ENCODE measurements around the gene GNMT.
A peak's percentile ranks its signal among the peaks of the same experiment; 100 is the strongest.

Gene GNMT

DNA sequence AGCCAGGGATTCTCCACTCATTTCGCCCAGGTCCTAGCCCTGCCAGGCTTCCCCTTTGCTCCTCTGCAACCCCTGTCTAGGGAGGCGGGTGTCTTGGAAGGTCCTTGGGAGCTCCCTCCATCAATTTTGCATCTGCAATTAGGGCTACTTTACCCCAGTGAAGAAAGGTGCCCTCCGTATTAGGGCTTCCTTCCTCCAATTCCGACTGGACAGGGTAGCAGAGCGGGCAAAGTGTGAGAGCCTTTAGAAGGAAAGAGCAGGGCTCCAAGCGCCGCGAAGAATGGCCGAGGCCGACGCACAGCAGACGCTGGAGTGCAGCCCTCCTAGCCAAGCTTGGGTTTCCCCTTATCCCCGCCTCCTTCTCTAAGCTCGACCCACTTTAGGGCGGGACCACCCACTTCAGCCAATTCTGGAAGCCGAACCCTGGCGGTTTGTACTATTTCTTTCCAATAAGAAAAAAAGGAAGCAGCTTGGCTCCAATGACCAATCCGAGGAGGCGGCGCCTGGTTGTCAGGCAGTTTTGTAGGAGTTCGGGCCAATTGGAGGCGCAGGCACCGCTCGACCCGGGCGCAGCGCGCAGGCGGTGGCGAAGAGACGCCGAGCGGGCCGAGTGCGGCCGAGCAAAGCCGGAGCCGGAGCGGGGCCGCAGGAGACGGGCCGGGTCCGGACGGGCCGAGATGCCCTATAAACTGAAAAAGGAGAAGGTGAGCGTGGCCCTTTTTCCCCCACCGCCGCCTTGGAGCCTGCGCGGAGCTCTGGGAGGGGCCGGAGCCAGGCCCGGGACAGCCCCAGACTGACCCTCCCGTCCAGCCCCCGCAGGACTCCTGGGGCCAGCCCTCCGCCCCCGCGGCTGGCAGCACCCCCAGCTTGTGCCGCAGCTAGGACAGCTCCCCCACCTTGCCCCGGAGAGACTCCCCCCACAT lies 23.7 kb downstream of the GNMT start, which contains the start of gene PPP2R5D:
TSS of gene PPP2R5D (plus strand) at position 570 of the 923 bp plus-strand sequence. CDS start at position 678, 108 bp downstream.
- ChIA-PET POLR2A (interaction anchor here (0.5 to 1.9 kb wide), 16 partner anchors 9 to 518 kb away, joined by 3 to 13 read pairs (median 4); partner anchors contain the start of genes CNPY3, CUL7, KLHDC3 and PTK7), CTCF (interaction anchor here (0.9 to 1.8 kb wide), 6 partner anchors 10 to 188 kb away, joined by 3 to 9 read pairs (median 4); no protein-coding TSS in a partner anchor)
- peak within 1 kb of the TSS; percentile 77 for H3K4me3 ChIP-seq (ENCODE audit: low read depth, low read length)
- peak; percentile 93 for DNase-seq (ENCODE audit: low read depth, low spot score)
- TF ChIP-seq, protein P1, sequence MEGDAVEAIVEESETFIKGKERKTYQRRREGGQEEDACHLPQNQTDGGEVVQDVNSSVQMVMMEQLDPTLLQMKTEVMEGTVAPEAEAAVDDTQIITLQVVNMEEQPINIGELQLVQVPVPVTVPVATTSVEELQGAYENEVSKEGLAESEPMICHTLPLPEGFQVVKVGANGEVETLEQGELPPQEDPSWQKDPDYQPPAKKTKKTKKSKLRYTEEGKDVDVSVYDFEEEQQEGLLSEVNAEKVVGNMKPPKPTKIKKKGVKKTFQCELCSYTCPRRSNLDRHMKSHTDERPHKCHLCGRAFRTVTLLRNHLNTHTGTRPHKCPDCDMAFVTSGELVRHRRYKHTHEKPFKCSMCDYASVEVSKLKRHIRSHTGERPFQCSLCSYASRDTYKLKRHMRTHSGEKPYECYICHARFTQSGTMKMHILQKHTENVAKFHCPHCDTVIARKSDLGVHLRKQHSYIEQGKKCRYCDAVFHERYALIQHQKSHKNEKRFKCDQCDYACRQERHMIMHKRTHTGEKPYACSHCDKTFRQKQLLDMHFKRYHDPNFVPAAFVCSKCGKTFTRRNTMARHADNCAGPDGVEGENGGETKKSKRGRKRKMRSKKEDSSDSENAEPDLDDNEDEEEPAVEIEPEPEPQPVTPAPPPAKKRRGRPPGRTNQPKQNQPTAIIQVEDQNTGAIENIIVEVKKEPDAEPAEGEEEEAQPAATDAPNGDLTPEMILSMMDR (IDR thresholded peaks at IDR 0.05; ENCODE audit: insufficient read depth, low read length, missing control alignments) = no peak

DNA sequence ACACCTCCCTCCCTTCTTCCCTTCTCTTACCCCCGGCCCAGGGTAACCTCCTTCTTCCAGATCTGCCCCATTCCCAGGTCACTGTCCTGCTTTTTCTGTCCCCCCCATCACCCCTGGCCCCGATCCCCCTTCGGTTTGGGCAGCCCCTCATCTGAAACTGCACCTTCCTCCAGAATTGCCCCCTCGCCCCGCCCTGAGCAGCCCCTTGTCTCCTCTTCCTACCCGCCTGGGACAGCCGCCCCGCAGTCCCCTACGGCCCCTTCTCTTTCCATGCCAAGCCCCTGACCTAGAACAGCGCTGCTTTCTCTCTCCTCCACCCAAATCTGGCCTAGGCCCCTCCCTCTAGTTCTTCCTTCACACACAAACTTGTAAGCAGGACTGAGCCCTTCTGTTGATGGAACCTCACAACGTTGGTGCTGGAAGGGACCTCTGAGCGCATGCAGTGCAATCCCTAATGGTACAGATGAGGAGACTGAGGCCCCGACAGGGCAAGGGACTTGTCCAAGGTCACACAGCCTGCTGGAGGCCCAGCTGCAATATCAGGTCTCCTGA lies 24.4 kb downstream of the GNMT start:
- POLR2A ChIA-PET = interaction anchor here (0.7 to 1.9 kb wide), 7 partner anchors 11 to 91 kb away, joined by 3 to 13 read pairs (median 7); partner anchors contain the start of genes CNPY3, KLHDC3, PTK7 and RRP36

DNA sequence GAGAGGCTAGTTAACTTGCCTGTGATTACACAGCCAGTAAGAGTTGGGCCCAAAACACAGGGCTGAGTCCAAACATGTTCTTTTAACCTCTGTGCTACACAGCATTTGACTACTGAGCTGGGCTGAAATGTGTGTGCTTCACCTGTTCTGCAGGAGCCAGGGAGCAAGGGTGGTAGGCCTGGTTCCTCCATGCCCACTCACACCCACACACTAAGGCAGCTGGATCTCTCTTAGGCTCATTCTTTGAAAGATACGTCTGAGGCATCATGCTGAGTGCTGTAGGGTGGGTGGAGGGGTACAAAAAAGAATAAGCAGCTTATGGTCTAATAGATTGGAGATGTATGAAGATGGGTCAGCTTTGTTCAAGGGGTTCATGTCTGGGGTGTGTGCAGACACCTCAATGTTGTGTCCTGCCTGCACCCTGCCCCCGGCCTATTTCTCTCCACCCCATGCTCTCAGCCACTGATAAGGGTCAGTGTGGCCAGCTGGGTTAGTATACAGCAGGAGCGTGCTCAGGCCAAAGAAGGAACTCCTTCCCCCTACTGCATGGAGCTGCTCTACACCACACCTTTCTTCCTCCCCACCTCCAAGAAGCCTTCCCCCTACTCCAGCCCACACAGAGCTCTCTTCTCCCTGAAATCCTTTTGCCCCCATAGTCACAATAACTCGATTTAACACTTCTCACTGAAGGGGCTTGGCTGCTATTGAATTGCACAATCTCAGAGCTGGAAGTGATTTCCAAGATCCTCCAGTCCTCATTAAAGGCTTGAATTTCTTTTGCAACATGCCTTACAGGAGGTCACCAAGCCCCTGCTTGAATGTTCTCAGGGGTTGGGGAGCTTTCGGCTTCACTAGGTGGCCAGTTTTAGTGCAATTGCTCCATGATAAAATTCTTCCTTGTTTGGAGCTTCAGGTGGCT lies 27.2 kb downstream of the GNMT start:
- TF ChIP-seq, protein P1 (IDR thresholded peaks at IDR 0.05; ENCODE audit: insufficient read depth, low read length, missing control alignments) = no peak
- DNase-seq (ENCODE audit: low read depth, low spot score) = no peak
- ChIA-PET CTCF (interaction anchor here (0.7 to 1.6 kb wide), 4 partner anchors 8 to 87 kb away, joined by 3 to 6 read pairs (median 4); partner anchors contain the start of gene PEX6), POLR2A (interaction anchor here (1.0 kb wide), 1 partner anchor 23 kb away, joined by 3 read pairs; no protein-coding TSS in a partner anchor)
- H3K4me3 ChIP-seq (ENCODE audit: low read depth, low read length) = no peak overlapping the region

More for the DNA sequence above, 24.4 kb downstream of the GNMT start:
- no peak for DNase-seq (ENCODE audit: low read depth, low spot score)
- peak overlapping the region; percentile 77 for H3K4me3 ChIP-seq (ENCODE audit: low read depth, low read length)
- TF ChIP-seq, protein P1 (IDR thresholded peaks at IDR 0.05; ENCODE audit: insufficient read depth, low read length, missing control alignments) = no peak
- CTCF ChIA-PET = interaction anchor here (0.9 to 1.8 kb wide), 2 partner anchors 9 to 188 kb away, joined by 4 to 9 read pairs; no protein-coding TSS in a partner anchor

DNA sequence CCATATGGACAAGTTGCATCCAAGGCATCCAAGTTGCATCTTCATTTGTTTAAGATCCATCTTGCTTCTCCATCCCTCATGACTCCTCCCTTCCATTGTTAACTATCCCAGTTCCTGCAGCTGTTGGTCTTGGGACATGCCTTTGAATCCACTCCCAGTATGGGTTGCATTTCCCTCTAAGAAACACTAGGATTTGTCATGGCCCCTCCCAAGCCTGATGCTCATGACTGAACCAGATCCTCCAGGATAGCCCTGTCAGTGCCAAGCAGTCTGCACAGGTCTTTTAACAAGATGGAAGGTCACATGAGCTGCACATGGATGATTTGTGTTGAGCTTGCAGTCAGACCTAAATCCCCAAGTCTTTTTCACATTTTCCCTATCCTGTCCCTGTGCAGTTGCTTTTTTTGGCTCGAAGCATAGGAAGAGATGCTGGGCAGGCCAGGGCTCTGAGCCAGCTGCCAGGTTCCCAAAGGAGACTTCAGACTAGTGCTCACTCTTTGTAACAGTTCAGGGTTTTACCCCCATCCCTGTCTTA lies 28.0 kb downstream of the GNMT start:
- ChIA-PET POLR2A (interaction anchor here (1.0 kb wide), 1 partner anchor 24 kb away, joined by 3 read pairs; no protein-coding TSS in a partner anchor), CTCF (interaction anchor here (1.1 to 1.6 kb wide), 3 partner anchors 8 to 87 kb away, joined by 4 to 6 read pairs (median 5); partner anchors contain the start of gene PEX6)
- no peak for DNase-seq (ENCODE audit: low read depth, low spot score)
- TF ChIP-seq, protein P1 (IDR thresholded peaks at IDR 0.05; ENCODE audit: insufficient read depth, low read length, missing control alignments) = no peak
- no peak overlapping the region for H3K4me3 ChIP-seq (ENCODE audit: low read depth, low read length)

- TF ChIP-seq, protein P1 (IDR thresholded peaks at IDR 0.05; ENCODE audit: insufficient read depth, low read length, missing control alignments) = no peak
- ChIA-PET POLR2A (no interaction called here), CTCF (no interaction called here)
- no peak overlapping the region for H3K4me3 ChIP-seq (ENCODE audit: low read depth, low read length)
- DNase-seq (ENCODE audit: low read depth, low spot score) = no peak
These were observed 29.4 kb downstream of the GNMT start for GRCh38 chr6:42989923-42990322.

Data from AG04449 (cell line).